Vagina (tissue), 2 donors: ENCODE data around the gene SUPV3L1. TPM values are rescaled to one million over a fixed set of nuclear protein-coding genes. Genes with fewer than 3 reads are reported as not detected.

Source experiments
- DNase-seq, 2 donors: peaks; one replicate each; pipeline ENCODE4 v3.0.0-alpha.2; 2017; ENCODE audit errors: extremely low spot score in 2 of 2
- H3K27ac ChIP-seq: fragments of 200-600 bp; sonication (generic); one replicate; pipeline ENCODE4 v1.5.1; 2019
- H3K27me3 ChIP-seq: fragments of 200-600 bp; sonication (generic); one replicate; pipeline ENCODE4 v1.5.1; 2019
- H3K36me3 ChIP-seq, 2 donors: fragments of 200-600 bp; sonication (generic); one replicate each; pipeline ENCODE4 v1.5.1; 2017 to 2019
- H3K4me1 ChIP-seq: fragments of 200-600 bp; sonication (generic); one replicate; pipeline ENCODE4 v1.5.1; 2019
- H3K4me3 ChIP-seq, 2 donors: fragments of 200-600 bp; sonication (generic); 1 replicate in 1 of 2; 2 replicates in 1 of 2; pipeline ENCODE4 v1.5.1; 2016 to 2019
- H3K9me3 ChIP-seq: fragments of 200-600 bp; sonication (generic); one replicate; pipeline ENCODE4 v1.5.1; 2019
- POLR2A ChIP-seq, 2 donors: fragments of 450-650 bp; IDR thresholded peaks; one replicate each; pipeline ENCODE4 v1.6.1; 2017; ENCODE audit warnings: antibody characterized with exemption in 2 of 2, mild to moderate bottlenecking in 2 of 2, moderate library complexity in 2 of 2
- POLR2AphosphoS5 ChIP-seq, 2 donors: sonication (generic); formaldehyde crosslinking; IDR thresholded peaks; one replicate each; pipeline ENCODE4 v1.9.0; 2017; ENCODE audit warnings: antibody characterized with exemption in 2 of 2, mild to moderate bottlenecking in 2 of 2, low read depth in 1 of 2; ENCODE audit not compliant: insufficient read depth in 1 of 2
- intact Hi-C: fragments of 100-400 bp; cut with DNase I; formaldehyde crosslinking; loops from one replicate; pipeline ENCODE4 v1.15.1; 2023
- total RNA-seq: library from RNA; depleted of rRNA; stranded (reverse); fragments of >200 nt; gene quantifications from one replicate; pipeline ENCODE4 v1.2.3, GENCODE V29; 2016
- TF ChIP-seq, protein P1 (sequence below), 3 experiments: fragments of 450-650 bp in 2 of 3; fragments of 200-600 bp in 1 of 3; sonication (generic) in 1 of 3; IDR thresholded peaks; one replicate each; pipeline ENCODE4 v1.5.1; 2017 to 2019; ENCODE audit warnings: antibody characterized with exemption in 3 of 3, mild to moderate bottlenecking in 2 of 3, moderate library complexity in 2 of 3

SUPV3L1 gene
- total RNA-seq, 1 donor from 2014 or later: 27.5 TPM

DNA sequence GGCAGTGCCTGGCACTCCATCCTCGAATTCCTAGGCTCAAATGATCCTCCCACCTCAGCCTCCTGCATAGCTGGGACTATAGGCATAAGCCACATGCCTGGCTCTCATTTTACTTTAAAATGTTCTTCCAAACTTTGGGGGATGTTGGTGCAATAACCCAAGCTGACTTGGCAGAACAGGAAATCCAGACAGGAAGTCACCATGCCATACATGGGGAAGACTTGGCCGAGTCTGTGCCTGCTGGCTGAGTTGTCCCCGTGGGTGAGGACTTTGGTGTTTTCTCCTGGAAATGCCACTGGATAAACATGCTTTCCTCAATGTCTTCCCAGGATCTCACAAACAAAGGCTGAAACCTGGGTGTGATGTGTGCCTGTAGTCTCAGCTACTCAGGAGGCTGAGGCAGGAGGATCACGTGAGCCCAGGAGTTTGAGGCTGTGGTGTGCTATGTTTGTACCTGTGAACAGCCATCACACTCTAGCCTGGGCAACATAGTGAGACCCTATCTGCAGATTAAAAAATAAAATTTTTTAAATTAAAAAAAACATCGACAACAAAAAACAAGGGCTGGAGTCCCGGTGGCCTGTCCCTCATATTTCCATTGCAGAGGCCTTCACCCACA lies 59.9 kb downstream of the SUPV3L1 start:
- no peak for TF ChIP-seq POLR2A (IDR thresholded peaks at IDR 0.05)
- intact Hi-C loops: loop anchor here (10.0 kb wide), 1 partner anchor 265 kb away; no protein-coding TSS in a partner anchor
- no peaks in the 10 kb centered on the region for H3K36me3 ChIP-seq
- no peaks in the 10 kb centered on the region for H3K27me3 ChIP-seq
- no peaks in the 10 kb centered on the region for H3K9me3 ChIP-seq
- H3K4me1 ChIP-seq: peaks cover 11% of the 10 kb centered on the region
- H3K4me3 ChIP-seq: no peak overlapping the region
- no peak for DNase-seq
- no peak overlapping the region for H3K27ac ChIP-seq

DNA sequence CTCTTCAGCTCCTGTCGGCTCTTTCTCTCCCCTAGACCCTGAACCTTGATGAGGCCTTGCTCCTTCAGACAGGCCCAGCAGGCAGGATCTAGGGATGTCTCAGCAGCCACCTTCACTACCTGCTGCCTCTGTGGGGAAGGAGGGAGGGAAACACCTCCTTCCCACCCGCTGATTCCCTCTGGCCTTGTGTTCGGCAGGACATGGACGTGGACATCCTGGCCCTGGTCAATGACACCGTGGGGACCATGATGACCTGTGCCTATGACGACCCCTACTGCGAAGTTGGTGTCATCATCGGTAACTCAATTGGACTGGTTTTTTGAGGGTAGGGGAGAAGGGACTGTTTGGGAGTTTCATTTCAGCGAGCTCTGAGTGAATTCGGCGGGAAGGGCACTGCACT lies 60.4 kb downstream of the SUPV3L1 start:
- no peak for DNase-seq
- TF ChIP-seq, protein P1, sequence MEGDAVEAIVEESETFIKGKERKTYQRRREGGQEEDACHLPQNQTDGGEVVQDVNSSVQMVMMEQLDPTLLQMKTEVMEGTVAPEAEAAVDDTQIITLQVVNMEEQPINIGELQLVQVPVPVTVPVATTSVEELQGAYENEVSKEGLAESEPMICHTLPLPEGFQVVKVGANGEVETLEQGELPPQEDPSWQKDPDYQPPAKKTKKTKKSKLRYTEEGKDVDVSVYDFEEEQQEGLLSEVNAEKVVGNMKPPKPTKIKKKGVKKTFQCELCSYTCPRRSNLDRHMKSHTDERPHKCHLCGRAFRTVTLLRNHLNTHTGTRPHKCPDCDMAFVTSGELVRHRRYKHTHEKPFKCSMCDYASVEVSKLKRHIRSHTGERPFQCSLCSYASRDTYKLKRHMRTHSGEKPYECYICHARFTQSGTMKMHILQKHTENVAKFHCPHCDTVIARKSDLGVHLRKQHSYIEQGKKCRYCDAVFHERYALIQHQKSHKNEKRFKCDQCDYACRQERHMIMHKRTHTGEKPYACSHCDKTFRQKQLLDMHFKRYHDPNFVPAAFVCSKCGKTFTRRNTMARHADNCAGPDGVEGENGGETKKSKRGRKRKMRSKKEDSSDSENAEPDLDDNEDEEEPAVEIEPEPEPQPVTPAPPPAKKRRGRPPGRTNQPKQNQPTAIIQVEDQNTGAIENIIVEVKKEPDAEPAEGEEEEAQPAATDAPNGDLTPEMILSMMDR (IDR thresholded peaks at IDR 0.05): no peak
- TF ChIP-seq POLR2A (IDR thresholded peaks at IDR 0.05) (no peak), POLR2AphosphoS5 (IDR thresholded peaks at IDR 0.05; ENCODE audit: insufficient read depth in 1 of 2, low read depth in 1 of 2) (no peak)
- no peaks in the 10 kb centered on the region for H3K27me3 ChIP-seq
- H3K4me1 ChIP-seq: peaks cover 11% of the 10 kb centered on the region
- no peaks in the 10 kb centered on the region for H3K9me3 ChIP-seq
- no peak overlapping the region for H3K4me3 ChIP-seq
- H3K27ac ChIP-seq: no peak overlapping the region
- H3K36me3 ChIP-seq: no peaks in the 10 kb centered on the region
- intact Hi-C loops: no loop called here

DNA sequence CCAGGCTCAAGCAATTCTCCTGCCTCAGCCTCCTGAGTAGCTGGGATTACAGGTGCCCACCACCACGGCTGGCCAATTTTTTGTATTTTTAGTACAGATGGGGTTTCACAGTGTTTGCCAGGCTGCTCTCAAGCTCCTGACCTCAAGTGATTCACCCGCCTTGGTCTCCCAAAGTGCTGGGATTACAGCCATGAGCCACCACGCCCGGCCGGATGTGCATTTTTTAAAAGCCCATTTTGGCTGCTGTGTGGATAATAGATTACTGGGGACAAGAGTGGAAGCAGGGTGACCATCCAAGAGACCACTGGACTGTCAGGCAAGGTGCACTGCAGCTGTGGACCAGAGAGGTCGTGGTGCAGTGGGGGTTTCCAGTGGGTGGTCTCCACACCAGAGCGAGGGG lies 61.5 kb downstream of the SUPV3L1 start:
- H3K9me3 ChIP-seq: no peaks in the 10 kb centered on the region
- H3K27ac ChIP-seq: no peak overlapping the region
- H3K4me1 ChIP-seq: peaks cover 11% of the 10 kb centered on the region
- intact Hi-C loops: no loop called here
- H3K4me3 ChIP-seq: no peak overlapping the region
- no peak for DNase-seq
- TF ChIP-seq POLR2AphosphoS5 (IDR thresholded peaks at IDR 0.05; ENCODE audit: insufficient read depth in 1 of 2, low read depth in 1 of 2) (no peak), POLR2A (IDR thresholded peaks at IDR 0.05) (no peak)
- TF ChIP-seq, protein P1 (IDR thresholded peaks at IDR 0.05): no peak
- H3K27me3 ChIP-seq: no peaks in the 10 kb centered on the region
- H3K36me3 ChIP-seq: no peaks in the 10 kb centered on the region

DNA sequence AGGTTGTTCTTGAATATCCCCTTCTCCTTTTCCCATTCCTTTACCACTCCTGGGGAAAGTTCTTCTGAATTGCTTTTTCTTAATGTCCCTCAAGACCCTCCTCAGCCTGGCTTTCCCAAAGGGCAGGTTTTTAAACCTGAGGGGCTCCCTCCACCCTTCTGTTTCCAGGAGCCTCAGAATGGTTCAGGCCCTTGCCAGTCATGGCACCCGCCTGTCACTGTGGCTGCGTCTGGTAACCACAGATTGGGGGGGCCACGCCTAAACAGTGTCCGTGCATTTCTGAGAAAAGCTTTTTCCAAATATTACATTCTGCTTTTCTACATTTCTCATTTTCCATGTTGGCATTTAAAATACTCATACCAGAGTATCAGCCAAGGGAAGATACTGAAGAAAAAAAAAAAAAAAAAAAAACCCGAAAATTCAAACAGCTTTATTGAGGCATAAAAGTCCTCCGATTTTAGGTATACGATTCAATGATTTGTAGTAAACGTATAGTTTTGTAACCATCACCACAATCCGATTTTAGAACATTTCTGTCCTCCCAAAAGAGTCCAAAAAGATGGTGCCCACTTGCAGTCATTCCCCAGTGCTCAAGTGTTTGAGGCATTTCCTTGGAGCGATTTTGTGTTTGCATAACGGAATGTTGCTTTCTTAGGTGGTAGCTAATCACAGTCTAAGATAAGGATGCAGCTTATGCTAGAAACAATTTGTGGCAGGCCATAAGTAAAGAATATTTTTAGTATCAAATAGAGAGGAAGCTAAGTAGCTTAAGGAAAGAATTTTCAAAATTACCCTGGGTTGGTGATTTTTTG lies 62.2 kb downstream of the SUPV3L1 start:
- H3K27ac ChIP-seq: no peak overlapping the region
- no peaks in the 10 kb centered on the region for H3K27me3 ChIP-seq
- no peaks in the 10 kb centered on the region for H3K36me3 ChIP-seq
- TF ChIP-seq, protein P1 (IDR thresholded peaks at IDR 0.05): no peak
- TF ChIP-seq POLR2A (IDR thresholded peaks at IDR 0.05): no peak
- TF ChIP-seq POLR2AphosphoS5 (IDR thresholded peaks at IDR 0.05; ENCODE audit: insufficient read depth in 1 of 2, low read depth in 1 of 2): no peak
- intact Hi-C loops: no loop called here
- no peak for DNase-seq
- H3K9me3 ChIP-seq: no peaks in the 10 kb centered on the region
- H3K4me3 ChIP-seq: no peak overlapping the region
- peaks cover 11% of the 10 kb centered on the region for H3K4me1 ChIP-seq

GRCh38 chr10:69242852-69243212 lies 62.8 kb downstream of the SUPV3L1 start:
- TF ChIP-seq, protein P1 (IDR thresholded peaks at IDR 0.05): no peak
- TF ChIP-seq POLR2A (IDR thresholded peaks at IDR 0.05): no peak
- no peak for TF ChIP-seq POLR2AphosphoS5 (IDR thresholded peaks at IDR 0.05; ENCODE audit: insufficient read depth in 1 of 2, low read depth in 1 of 2)
- Histone ChIP-seq H3K27me3 (no peaks in the 10 kb centered on the region), H3K36me3 (no peaks in the 10 kb centered on the region), H3K9me3 (no peaks in the 10 kb centered on the region), H3K4me1 (peaks cover 11% of the 10 kb centered on the region), H3K27ac (no peak overlapping the region), H3K4me3 (no peak overlapping the region)
- intact Hi-C loops: no loop called here
- no peak for DNase-seq
